ENCODE results near the gene FGF21. TPM values are rescaled to one million over a fixed set of nuclear protein-coding genes. Genes with fewer than 3 reads are reported as not detected.
A peak's percentile ranks its signal among the peaks of the same experiment; 100 is the strongest.

FGF21 gene
- total RNA-seq, 1 donor from 2014 or later = not detected

DNA sequence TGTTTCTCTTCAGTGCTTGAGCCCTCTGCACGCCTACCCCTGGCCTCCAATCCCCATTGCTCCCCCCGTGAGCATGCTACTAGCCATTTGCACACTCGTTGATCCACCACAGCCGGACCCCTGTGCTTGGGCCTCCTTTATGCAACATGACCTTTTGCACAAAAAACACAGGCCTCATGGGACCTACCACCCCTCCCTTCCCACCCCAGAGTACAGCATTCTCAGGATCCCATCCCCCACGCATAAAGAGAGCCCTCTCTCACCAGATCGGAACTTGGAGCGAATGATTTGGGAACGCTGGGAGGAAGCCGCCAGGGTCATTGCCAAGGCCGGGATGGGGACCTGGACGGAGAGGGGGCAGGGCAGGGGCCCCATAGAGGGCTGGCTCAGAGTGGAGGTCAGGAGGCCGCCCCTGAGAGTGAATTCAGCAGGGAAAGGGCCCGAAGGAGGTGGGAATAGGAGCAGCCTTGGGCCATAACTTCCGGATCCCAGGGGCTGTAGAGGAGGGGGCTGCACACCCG is 36.6 kb upstream of the FGF21 start:
- H3K27me3 Mint-ChIP-seq (ENCODE audit: unreplicated experiment) = peaks cover 14% of the 10 kb centered on the region
- peak overlapping the region; percentile 79 for H3K27ac Mint-ChIP-seq (ENCODE audit: unreplicated experiment)
- H3K36me3 Mint-ChIP-seq (ENCODE audit: unreplicated experiment) = no peaks in the 10 kb centered on the region
- H3K4me1 Mint-ChIP-seq (ENCODE audit: low read depth, unreplicated experiment) = peaks cover 13% of the 10 kb centered on the region
- DNase-seq = no peak
- H3K9me3 Mint-ChIP-seq (ENCODE audit: unreplicated experiment) = peaks cover 8% of the 10 kb centered on the region
- TF ChIP-seq, protein P1, sequence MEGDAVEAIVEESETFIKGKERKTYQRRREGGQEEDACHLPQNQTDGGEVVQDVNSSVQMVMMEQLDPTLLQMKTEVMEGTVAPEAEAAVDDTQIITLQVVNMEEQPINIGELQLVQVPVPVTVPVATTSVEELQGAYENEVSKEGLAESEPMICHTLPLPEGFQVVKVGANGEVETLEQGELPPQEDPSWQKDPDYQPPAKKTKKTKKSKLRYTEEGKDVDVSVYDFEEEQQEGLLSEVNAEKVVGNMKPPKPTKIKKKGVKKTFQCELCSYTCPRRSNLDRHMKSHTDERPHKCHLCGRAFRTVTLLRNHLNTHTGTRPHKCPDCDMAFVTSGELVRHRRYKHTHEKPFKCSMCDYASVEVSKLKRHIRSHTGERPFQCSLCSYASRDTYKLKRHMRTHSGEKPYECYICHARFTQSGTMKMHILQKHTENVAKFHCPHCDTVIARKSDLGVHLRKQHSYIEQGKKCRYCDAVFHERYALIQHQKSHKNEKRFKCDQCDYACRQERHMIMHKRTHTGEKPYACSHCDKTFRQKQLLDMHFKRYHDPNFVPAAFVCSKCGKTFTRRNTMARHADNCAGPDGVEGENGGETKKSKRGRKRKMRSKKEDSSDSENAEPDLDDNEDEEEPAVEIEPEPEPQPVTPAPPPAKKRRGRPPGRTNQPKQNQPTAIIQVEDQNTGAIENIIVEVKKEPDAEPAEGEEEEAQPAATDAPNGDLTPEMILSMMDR (IDR thresholded peaks at IDR 0.05; ENCODE audit: partially characterized antibody, unreplicated experiment) = no peak
- H3K4me3 Mint-ChIP-seq (ENCODE audit: unreplicated experiment) = peak overlapping the region; percentile 46

DNA sequence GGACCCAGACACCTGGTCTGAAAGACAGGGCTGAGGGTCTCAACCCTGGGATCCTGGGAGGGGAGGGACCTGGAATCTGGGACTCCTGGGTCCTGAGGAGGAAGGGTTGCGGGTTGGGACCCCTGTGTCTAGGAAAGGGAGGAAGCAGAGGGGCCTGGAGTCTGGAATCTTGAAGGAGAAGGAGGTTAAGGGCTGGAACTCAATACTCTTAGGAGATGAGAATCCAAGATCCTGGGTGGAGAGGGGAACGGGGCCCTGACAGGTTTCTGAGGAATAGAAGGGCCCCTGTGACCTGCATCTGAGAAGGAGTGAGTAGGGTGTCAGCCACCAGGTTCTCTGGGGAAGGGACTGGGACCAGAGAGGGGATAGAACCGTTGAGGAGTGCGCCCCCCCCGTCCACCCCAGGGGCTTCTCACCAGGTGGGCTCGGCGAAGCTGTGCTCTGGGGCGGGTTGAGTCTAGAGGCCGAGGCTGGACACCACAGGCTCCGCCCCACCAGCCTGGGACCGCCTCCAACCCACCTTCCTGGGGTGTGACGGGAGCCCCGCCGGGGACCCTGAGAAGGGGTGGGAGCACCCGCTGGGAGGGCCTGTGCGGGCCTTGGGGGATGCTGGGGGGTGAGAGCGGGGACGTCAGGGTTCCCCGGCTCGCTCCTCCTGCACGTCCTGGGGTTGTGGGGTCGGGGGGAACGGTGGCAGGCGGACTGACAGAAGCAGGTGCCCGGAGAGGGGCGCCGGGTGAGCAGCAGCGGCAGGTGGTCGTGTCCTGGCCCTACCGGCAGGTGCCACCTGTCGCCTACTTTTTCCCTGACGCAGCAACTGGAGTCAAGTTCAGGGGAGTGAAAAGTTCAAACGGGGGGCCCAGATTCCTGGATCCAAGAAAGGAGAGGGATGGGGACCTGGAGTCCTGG is 35.8 kb upstream of the FGF21 start, which contains the start of gene MAMSTR:
MAMSTR (minus strand) TSS at position 463 of the 909 bp plus-strand sequence. CDS start 694 bp downstream, outside the sequence.
- peaks cover 13% of the 10 kb centered on the region for H3K4me1 Mint-ChIP-seq (ENCODE audit: low read depth, unreplicated experiment)
- no peak for DNase-seq
- H3K27ac Mint-ChIP-seq (ENCODE audit: unreplicated experiment) = peak within 1 kb of the TSS; percentile 95
- peak within 1 kb of the TSS; percentile 97 for H3K4me3 Mint-ChIP-seq (ENCODE audit: unreplicated experiment)
- no peaks in the 10 kb centered on the region for H3K36me3 Mint-ChIP-seq (ENCODE audit: unreplicated experiment)
- peaks cover 14% of the 10 kb centered on the region for H3K27me3 Mint-ChIP-seq (ENCODE audit: unreplicated experiment)
- H3K9me3 Mint-ChIP-seq (ENCODE audit: unreplicated experiment) = peaks cover 5% of the 10 kb centered on the region
- TF ChIP-seq, protein P1 (IDR thresholded peaks at IDR 0.05; ENCODE audit: partially characterized antibody, unreplicated experiment) = no peak

DNA sequence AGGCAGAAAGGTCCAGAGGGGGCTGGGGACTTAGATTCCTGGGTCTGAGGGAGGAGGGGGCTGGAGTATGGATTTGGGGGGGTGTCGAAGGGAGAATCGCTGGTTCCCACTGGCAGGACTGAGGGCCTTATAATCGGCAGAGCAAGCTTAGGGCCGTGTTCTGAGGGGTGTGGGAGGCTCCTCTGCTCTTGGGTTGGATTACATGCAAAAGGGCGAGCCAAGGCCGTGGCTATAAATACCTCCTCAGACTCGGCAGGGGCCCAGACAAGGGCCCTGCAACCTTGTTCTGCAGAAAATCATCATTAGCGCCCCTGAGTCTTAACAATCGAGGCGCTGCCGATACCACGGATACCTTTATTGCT is 35.1 kb upstream of the FGF21 start:
- H3K27ac Mint-ChIP-seq (ENCODE audit: unreplicated experiment) = peak overlapping the region; percentile 95
- no peak for DNase-seq
- H3K36me3 Mint-ChIP-seq (ENCODE audit: unreplicated experiment) = no peaks in the 10 kb centered on the region
- peaks cover 12% of the 10 kb centered on the region for H3K27me3 Mint-ChIP-seq (ENCODE audit: unreplicated experiment)
- H3K4me1 Mint-ChIP-seq (ENCODE audit: low read depth, unreplicated experiment) = peaks cover 16% of the 10 kb centered on the region
- peaks cover 5% of the 10 kb centered on the region for H3K9me3 Mint-ChIP-seq (ENCODE audit: unreplicated experiment)
- TF ChIP-seq, protein P1 (IDR thresholded peaks at IDR 0.05; ENCODE audit: partially characterized antibody, unreplicated experiment) = no peak
- peak overlapping the region; percentile 97 for H3K4me3 Mint-ChIP-seq (ENCODE audit: unreplicated experiment)

DNA sequence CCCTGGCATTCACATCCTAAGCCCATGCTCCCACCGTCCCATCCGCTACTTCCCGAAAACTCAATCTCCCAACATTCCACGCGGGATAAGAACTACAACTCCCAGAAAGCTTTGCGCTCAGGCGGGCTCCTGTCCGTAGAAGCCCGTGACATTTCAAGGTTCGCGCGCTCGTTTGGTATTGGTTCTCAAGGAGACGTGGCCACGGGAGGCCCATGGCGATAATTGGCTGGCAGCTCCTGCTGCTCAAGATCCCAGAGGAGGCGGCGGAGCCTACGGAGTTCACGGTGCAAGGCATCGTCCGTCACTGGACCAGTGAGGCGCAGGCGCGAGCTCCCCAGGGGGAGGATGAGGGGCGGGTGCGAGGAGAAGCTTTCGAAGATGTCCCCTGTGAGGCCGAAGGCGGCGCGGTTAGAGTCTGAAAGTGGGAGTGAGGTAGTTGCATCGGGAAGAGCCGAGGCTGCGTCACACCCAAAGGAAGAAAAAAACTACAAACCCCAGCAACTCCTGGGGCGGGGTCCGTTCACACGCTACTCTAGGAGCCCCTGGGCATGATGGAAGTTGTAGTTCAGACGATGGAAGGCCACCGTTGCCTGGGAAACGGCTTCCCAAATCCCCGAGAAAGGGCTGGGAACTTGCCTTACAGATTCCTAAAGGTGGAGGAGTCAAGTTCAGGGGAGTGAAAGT is 34.6 kb upstream of the FGF21 start:
- peak overlapping the region; percentile 97 for H3K4me3 Mint-ChIP-seq (ENCODE audit: unreplicated experiment)
- DNase-seq = peak; percentile 98
- H3K27me3 Mint-ChIP-seq (ENCODE audit: unreplicated experiment) = peaks cover 12% of the 10 kb centered on the region
- peak overlapping the region; percentile 95 for H3K27ac Mint-ChIP-seq (ENCODE audit: unreplicated experiment)
- H3K4me1 Mint-ChIP-seq (ENCODE audit: low read depth, unreplicated experiment) = peaks cover 16% of the 10 kb centered on the region
- peaks cover 7% of the 10 kb centered on the region for H3K9me3 Mint-ChIP-seq (ENCODE audit: unreplicated experiment)
- TF ChIP-seq, protein P1 (IDR thresholded peaks at IDR 0.05; ENCODE audit: partially characterized antibody, unreplicated experiment) = no peak
- H3K36me3 Mint-ChIP-seq (ENCODE audit: unreplicated experiment) = no peaks in the 10 kb centered on the region
